ENCODE results near the gene CAMK2B.

The CAMK2B gene

GRCh38 chr7:44286618-44287487 lies 38.5 kb downstream of the CAMK2B start:
- no peak for DNase-seq

DNA sequence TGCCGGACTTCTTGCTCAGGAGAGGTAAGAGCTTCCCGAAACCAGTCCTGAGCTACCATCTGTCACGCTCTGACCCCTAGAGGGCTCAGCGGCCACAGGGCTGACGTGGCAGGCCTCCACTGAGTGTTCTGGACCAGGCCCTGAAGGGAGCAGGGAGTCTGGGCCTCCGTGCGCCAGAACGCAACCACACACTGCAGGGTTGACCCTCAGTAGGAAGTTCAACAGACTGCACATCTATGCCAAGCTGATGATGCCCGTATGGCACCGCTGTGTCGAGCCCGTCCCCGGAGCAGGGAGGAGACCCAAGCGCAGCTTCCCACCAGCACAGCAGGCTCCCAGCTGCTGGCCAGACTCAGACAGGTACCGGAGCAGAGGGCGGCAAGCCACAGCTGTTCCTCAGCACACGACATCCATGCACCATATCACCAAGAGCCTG lies 39.2 kb downstream of the CAMK2B start:
- DNase-seq = no peak

DNA sequence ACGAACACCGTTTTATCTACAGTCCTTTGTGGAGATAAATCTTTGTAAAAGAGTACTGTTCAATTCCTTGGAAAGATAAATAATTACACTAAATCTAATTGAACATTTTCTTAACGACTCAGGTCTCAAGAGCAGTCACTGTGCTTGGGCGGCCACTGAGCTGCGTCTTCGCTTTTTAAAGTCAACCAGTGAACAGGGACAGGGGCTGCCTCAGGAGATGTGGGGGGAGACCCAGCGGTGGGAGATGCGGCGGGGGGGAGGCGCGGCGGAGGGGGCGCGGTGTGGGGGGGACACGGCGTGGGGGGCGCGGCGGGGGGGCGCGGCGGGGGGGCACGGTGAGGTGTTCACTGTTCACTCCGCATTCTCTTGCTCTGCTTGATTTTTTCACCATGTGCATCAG lies 39.8 kb downstream of the CAMK2B start:
- DNase-seq = no peak

DNA sequence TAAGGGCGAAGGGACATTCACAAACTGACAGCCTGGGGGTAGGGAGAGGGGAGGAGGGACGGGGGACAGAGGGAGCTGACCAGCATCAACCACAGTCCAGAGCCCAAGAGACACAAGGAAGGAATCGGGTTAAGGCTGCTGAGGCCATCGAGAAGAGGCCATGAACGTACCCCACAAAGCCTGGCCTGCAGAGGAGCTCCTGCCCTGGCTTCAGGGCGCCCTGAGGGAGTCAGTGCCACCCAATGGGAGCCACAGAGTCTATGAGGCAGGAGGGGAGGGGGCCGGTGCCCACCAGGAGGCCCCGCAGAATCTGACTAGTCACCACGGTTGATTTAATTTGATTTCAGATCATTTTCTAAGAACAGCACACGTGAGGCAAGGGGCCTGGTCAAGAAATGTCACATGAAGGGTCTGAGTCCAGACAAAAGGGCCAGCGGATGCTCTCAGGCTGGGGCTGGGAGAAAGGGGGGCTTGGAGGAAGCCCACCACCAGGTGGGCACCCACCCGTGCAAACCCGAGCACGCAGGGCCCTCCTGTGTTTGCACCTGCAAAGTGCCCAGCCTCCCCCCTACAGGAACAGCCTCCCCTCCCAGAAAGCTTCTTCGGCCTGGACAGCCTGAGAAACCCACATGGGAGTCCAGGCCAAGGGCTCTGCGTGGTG lies 40.4 kb downstream of the CAMK2B start:
- DNase-seq = no peak

DNA sequence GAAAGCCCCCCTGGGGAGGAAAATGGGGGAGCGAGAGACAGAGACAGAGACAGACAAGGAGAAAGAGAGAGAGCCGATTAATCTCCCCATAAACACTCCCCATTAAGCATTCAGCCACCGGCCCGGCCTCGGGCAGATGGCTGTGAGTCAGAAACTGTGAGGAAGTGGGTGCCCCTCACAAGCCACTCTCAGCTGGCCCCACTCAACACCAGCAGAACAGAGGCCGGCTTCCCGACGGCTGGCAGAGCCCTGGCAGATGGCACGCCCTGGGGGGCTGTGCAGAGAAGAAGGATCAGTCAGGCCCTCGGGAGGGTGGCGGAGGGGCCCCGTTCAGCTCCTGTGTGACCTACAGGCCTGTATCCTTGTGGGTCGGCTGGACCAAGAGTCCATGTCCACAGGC lies 41.2 kb downstream of the CAMK2B start:
- DNase-seq = peak; percentile 38 to 63 (median 58)

- DNase-seq = no peak
These were observed 41.8 kb downstream of the CAMK2B start for GRCh38 chr7:44283381-44284211.

- peak; percentile 58 to 78 (median 69) for DNase-seq
These were observed 42.7 kb downstream of the CAMK2B start for GRCh38 chr7:44282601-44283171.

DNA sequence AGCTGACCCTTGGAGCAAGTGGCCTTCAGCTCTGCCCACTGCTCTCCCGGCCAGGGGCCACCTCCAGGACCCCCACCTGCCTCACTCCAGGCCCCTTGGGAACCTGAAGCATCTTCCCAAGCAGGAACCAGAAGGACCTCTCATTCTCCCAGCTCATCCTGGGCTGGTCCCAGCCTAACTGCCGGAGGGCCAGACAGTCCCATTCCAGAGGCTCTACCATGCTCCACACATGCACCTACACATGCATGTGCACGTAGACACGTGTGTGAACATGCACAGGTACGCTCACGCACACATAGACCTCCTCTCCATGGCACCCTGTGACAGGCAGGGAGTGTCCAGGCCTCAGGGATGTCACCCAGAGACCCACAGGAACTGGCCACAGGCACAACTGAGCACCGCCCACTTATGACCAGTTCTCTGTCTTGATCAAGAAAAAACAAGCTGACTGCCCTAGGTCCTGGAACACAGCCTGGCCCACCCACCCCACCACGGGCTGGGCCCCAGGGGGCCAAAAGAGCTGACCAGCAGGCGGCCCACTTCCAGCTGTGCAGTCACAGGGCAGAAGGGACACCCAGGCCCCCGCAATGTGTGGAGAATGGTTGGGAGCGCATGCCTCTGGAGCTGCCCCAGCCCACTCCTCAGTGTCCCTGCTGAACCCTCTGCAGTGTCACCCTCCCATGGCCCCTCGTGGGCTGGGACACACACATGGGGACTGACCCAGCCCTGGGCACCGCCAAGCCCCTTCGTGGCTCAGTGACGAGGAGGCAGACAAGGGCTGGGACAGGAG lies 43.4 kb downstream of the CAMK2B start:
- peak; percentile 28 to 60 (median 50) for DNase-seq

GRCh38 chr7:44280993-44281721 lies 44.2 kb downstream of the CAMK2B start:
- DNase-seq = no peak

GRCh38 chr7:44280636-44280992 lies 44.8 kb downstream of the CAMK2B start:
- no peak for DNase-seq

DNA sequence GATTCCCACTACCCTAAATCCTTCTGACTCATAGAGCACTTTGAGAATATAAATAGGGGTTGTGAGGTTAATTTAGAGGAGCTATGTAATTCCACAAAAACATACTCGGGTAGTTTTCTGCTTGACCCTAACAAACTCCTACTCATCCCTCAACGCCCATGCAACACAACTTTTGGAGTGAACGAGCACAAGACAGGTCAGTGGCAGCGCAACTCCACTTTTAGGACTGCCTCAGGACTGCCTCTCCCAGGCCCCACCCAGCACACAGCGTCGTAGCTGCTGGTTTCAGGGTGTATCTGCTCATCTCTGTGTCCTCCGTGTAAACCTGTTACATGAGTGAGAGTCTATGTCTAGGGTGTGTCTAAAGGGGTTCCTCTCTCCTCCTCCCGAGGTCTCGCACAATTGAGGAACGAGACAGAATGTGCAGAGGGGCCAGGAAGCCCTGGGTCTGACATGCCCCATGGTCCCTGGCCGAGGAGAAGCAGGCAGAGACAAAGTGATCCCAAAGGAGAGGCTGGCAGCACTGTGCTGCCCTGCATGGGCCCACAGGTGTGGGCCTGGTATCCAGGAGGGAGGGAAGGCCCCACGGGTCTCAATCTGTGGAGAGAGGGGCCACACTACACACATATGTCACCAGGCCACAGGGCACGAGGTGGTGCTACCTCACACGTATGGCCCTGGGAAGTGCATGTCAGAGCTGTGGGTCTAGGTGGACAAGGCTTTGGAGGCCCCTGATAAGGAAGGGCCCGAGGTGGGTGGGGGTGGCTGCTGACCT lies 45.5 kb downstream of the CAMK2B start:
- DNase-seq = no peak

- no peak for DNase-seq
These were observed 46.1 kb downstream of the CAMK2B start for GRCh38 chr7:44279286-44279685.

DNA sequence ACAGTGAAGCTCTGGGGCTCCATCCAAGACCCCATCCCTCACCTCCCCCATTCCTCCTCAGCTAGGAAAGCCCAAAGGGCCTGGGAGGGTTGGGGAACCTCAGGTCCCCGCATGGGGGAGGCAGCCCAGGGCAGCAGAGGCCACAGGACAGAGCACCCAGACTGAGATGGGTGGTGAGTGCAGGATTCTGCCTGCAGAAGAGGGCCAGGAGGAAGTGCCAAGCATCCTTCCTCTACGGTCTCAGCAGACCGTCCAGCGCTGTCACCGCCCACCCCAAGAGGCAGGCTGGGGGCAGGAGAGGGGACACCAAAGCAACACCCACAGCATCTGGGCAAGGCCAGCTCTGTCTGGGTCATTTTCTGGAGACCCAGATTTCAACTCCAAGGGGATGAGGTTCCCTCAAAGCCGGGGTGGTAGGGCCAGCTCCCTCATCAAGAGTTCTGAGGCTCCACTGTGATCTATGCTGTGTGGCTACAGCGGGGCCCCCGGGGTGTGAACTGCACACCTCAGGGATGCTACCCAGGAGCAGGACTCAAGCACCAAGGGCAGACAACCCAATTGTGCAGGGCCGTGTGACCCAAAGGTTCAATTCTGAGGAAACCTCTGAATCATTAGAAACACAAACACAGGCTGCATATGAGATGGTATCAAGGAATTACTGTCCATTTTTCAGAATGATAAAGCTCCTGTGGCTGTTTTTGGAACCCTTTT lies 46.8 kb downstream of the CAMK2B start:
- peak in 3 of 4 experiments; percentile 26 to 53 (median 38) for DNase-seq

GRCh38 chr7:44277851-44278250 lies 47.5 kb downstream of the CAMK2B start:
- peak in 3 of 4 experiments; percentile 34 to 62 (median 40) for DNase-seq

DNA sequence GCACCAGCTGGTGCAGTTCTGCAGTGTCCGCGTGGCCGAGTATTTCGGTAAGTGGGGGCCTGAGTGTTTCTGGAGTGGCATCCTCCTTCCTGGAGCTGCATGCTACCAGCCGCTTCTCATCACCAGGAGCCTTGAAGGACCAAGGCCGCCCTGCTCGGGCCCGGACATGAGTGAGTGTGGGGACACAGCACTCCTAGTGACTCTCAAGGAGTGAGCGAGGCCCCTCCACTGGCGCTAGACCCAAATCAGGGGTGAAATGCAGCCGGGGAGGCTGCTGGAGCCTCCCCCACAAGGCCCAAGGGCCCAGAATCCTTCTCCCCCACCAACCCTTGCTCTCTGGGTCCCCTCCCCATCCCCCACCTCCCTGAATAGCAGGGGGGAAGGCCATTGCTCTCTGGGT lies 48.0 kb downstream of the CAMK2B start:
- DNase-seq = no peak

DNA sequence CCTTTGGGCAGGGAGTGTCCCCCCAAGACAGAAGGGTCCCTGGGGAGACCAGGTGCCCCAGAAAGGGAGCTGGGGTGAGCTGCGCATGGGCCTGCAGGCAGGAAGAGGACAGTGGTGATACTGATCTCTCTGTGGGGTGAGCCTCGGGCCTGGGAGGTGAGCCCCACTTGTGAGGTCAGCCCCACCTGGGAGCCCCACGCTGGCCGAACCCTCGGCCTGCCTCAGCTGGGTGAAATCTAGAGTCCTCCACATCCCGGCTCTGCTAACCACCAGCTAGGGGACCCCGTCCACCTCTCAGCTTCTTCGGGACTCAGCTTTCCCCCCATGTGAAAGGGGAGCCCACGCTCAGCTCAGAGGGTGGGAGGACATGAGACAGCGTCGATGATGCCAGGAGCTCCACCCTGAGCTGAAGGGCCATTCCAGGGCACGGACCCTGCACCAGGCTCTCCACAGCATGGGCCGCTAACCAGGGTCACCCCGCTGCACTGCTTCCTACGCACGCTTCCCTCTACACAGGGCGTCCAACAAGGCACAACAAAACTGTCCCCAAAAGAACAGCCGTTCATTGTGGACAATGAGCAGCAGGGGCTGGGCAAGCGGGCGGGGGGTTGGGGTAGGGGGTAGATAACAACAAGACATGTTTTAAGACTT lies 48.7 kb downstream of the CAMK2B start:
- DNase-seq = no peak

DNA sequence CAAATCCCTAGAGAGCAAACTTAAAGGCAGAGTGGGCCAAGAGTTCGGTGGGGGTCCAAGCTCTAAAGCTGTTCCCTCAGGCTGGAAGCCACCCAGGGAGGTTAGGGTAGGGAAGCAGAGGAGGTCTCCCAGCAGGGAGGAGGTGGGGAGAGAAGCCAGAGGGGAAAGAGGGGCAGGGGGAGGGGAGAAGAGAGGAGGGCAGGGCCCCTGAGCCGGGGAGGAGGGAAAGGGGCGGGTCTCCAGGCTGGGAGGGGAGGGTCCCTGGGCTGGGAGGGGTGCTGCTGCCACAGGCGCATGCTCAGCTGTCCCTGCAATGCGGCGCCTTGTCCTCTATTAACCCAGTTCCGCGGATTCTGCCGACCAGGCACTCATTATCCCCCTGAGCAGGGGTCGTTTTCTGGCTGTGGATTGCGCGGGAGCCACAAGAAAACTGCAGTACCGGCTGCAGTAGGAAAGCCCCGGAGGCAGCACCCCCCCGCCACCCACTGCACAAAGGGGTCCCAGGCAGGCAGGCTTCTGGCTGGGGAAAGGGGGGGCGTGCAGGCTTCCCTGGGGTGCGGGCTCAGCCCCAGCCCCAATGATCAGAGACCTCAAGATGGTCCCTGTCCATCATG lies 49.3 kb downstream of the CAMK2B start:
- no peak for DNase-seq

DNA sequence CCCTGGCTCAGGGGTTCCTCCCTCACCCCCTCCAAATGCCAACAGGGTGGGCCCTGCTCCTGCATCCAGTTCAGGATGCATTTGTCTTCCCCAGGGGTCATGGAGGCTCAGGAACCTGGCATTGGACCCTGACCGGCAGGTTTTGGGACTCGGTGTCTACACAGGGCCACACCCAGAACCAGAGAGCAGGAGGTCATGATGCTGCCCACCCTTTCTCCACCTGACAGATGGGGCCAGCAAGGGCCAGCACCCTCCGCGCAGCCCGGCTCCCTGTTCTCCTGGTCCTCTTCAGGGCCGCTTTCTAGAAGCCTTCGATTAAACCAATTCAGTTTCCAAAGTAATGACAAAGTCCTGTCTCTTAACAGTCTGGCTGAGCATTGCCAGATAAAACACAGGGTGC lies 50.2 kb downstream of the CAMK2B start:
- no peak for DNase-seq

GRCh38 chr7:44274623-44274975 lies 50.8 kb downstream of the CAMK2B start:
- DNase-seq = no peak
